OCI-LY1 (cell line): Measurements from ENCODE around the gene GKN2.

Source experiments
- CTCF ChIP-seq: fragments of 200-600 bp; sonication (generic), shearing (Covaris generic); IDR thresholded peaks from 2 replicates; pipeline ENCODE4 v1.5.1; 2017; ENCODE audit warnings: mild to moderate bottlenecking, antibody characterized with exemption, low read length, moderate library complexity, mixed read lengths
- EZH2 ChIP-seq: fragments of 200-600 bp; sonication (generic), shearing (Covaris generic); IDR thresholded peaks from 2 replicates; pipeline ENCODE4 v1.8.0; 2017; ENCODE audit warnings: borderline replicate concordance, mixed run types, mild to moderate bottlenecking, antibody characterized with exemption, low read length, moderate library complexity, mixed read lengths

DNA sequence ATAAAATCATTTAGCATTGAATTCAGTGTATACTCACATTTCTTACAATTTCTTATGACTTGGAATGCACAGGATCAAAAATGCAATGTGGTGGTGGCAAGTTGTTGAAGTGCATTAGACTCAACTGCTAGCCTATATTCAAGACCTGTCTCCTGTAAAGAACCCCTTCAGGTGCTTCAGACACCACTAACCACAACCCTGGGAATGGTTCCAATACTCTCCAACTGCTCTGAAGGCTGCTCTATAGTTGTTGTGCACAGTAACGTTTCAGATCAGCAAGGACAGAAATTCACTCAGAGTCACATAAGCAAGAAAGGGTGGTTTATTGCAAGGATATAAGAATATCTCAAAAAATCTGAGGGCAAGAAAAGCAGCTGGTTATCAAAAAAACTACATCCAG is 28.3 kb upstream of the GKN2 start:
- TF ChIP-seq CTCF = no peak
- TF ChIP-seq EZH2 = no peak
